HUES48 (cell line): Measurements from ENCODE around the gene GRXCR1.

Experiments used
- H3K27ac ChIP-seq: one replicate; pipeline ENCODE4 v1.7.0; 2013; ENCODE audit warnings: low read depth, low read length, inconsistent platforms
- H3K27me3 ChIP-seq: 2 replicates; pipeline ENCODE4 v1.6.1; 2013; ENCODE audit warnings: mild to moderate bottlenecking, low read length; ENCODE audit not compliant: control insufficient read depth, insufficient read depth
- H3K36me3 ChIP-seq: 2 replicates; pipeline ENCODE4 v1.6.1; 2013; ENCODE audit warnings: low read length; ENCODE audit not compliant: control insufficient read depth, insufficient read depth
- H3K4me1 ChIP-seq: 2 replicates; pipeline ENCODE4 v1.6.1; 2013; ENCODE audit warnings: mild to moderate bottlenecking, low read length; ENCODE audit not compliant: control insufficient read depth, insufficient read depth
- H3K4me3 ChIP-seq: 2 replicates; pipeline ENCODE4 v1.5.1; 2013; ENCODE audit warnings: mild to moderate bottlenecking, low read depth, low read length
- H3K9ac ChIP-seq: 2 replicates; pipeline ENCODE4 v1.6.1; 2013; ENCODE audit warnings: mild to moderate bottlenecking, low read depth, low read length, moderate library complexity
- H3K9me3 ChIP-seq: 2 replicates; pipeline ENCODE4 v1.6.1; 2013; ENCODE audit warnings: low read length; ENCODE audit not compliant: control insufficient read depth, insufficient read depth

GRXCR1 gene

DNA sequence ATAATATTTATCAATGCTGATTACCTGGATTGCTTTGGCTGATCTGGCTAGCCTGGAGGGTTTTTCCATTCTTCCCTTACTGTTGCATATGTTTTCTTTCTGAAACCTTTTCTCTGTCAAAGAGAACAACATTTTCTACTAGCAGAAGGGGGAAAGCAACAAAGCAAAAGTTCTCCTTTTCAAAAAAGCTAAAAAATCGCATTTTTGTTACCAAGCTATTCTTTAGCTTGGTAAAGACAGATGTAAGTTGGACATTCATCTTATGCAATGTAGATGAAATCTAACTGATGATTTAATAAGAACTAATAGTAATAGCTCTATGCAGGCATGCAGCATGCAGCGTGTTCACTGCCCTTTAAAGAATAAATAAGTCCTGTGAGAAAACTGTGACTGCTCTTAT, at the start of gene GRXCR1:
Gene GRXCR1, plus strand, starts transcription at position 301 of the 400 bp plus-strand sequence. CDS start 554 bp downstream, outside the sequence.
- no peak within 1 kb of the TSS for H3K27ac ChIP-seq
- no peaks in the 10 kb centered on the region for H3K36me3 ChIP-seq
- H3K27me3 ChIP-seq: no peaks in the 10 kb centered on the region

DNA sequence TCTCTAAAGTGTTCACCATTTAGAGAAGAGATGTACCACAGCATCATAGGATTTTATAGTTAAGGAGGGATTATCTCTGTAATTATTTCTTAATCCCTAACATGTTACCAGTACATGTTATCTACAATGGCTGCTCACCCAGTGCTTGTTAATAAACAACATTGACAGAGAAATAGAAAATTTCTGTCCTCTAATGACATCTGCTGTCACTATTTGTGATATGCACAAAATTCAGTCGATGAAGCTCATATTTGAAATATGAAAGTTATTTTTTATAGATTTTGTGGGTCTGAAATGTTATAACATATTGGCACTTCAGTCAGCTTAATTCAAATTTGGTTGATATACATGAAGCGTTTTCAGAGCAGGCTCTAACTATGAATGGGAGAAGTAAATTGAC, 48.8 kb upstream of the GRXCR1 start:
- Histone ChIP-seq H3K27me3 (no peaks in the 10 kb centered on the region), H3K4me1 (no peaks in the 10 kb centered on the region), H3K9ac (no peak overlapping the region), H3K27ac (no peak overlapping the region), H3K9me3 (no peaks in the 10 kb centered on the region), H3K36me3 (no peaks in the 10 kb centered on the region), H3K4me3 (no peak overlapping the region)

More for the DNA sequence above, at the start of gene GRXCR1:
- no peaks in the 10 kb centered on the region for H3K9me3 ChIP-seq
- H3K9ac ChIP-seq: no peak within 1 kb of the TSS
- H3K4me1 ChIP-seq: no peaks in the 10 kb centered on the region
- H3K4me3 ChIP-seq: no peak within 1 kb of the TSS

DNA sequence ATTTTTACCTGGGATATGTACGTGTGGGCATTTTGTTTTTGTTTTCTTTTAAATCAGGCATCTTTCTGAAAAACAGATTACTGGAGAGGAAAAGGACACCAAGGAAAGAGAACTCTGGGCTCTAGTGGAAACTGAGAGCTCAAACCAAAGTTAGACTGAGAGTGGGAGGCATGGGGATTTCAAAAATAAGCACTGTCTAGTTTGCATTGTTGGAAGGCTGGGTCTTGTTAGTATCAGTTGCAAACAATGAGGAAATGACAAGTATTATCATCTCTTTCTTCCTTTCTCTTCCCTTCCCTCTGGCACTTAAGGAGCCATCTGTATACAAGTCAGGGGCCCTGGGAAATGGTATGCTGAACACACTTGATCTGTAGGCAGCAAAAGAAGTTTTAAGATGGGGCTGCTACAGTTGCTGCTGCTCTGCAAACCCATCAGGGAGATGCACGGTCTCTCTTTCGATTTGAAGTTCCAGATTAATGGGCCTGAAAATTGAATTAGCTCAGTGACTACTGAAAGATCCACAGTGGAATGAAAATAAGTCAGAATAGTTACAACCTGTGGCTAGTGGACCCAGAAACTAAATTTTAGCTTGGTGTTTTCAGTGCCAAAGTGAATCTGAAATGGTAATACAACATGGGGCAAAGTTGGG, 48.0 kb upstream of the GRXCR1 start:
- Histone ChIP-seq H3K27ac (no peak overlapping the region), H3K9me3 (no peaks in the 10 kb centered on the region), H3K4me1 (no peaks in the 10 kb centered on the region), H3K27me3 (no peaks in the 10 kb centered on the region), H3K9ac (no peak overlapping the region), H3K36me3 (no peaks in the 10 kb centered on the region), H3K4me3 (no peak overlapping the region)

DNA sequence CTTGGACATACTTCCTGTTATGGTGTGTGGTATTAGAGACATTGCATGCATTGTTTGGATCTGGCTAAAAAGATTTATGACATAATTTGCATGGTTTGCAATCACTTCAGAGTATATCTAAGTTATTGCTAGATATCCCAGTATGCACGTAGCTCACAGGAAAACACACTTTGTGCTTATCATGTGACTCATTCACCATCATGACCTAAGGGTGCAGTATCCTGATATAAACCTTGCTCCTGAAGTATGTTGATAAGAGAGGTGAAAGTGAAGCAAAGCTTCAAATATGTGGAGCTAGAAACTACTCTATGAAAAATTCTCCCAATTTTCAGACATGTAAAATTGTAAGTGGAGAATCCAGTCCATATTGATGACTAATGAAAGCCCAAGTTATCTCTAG, 46.9 kb upstream of the GRXCR1 start:
- no peaks in the 10 kb centered on the region for H3K27me3 ChIP-seq
- no peaks in the 10 kb centered on the region for H3K36me3 ChIP-seq
- no peak overlapping the region for H3K27ac ChIP-seq
- H3K4me3 ChIP-seq: no peak overlapping the region
- no peaks in the 10 kb centered on the region for H3K4me1 ChIP-seq
- no peak overlapping the region for H3K9ac ChIP-seq
- no peaks in the 10 kb centered on the region for H3K9me3 ChIP-seq

DNA sequence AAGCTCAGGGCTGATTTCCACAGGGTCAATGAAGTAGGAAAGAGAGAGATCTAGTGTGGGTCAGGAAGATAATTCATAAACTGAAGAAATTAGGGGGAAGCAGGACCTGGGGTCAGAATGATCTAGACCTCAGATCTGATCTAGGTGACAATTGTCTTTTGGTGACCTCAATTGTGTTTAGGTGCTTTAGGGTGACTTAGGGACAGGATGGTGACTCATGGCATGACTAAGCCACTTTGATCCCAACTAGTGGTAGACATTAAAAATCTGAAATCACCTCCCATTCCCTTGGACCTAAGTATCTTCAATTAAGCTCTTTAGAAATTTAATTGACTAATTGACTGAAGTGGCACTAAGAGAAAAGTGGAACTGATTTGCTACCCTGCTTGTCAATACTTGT, 36.7 kb upstream of the GRXCR1 start:
- H3K36me3 ChIP-seq: no peaks in the 10 kb centered on the region
- no peaks in the 10 kb centered on the region for H3K9me3 ChIP-seq
- H3K4me1 ChIP-seq: no peaks in the 10 kb centered on the region
- H3K4me3 ChIP-seq: no peak overlapping the region
- no peaks in the 10 kb centered on the region for H3K27me3 ChIP-seq
- no peak overlapping the region for H3K9ac ChIP-seq
- H3K27ac ChIP-seq: no peak overlapping the region

DNA sequence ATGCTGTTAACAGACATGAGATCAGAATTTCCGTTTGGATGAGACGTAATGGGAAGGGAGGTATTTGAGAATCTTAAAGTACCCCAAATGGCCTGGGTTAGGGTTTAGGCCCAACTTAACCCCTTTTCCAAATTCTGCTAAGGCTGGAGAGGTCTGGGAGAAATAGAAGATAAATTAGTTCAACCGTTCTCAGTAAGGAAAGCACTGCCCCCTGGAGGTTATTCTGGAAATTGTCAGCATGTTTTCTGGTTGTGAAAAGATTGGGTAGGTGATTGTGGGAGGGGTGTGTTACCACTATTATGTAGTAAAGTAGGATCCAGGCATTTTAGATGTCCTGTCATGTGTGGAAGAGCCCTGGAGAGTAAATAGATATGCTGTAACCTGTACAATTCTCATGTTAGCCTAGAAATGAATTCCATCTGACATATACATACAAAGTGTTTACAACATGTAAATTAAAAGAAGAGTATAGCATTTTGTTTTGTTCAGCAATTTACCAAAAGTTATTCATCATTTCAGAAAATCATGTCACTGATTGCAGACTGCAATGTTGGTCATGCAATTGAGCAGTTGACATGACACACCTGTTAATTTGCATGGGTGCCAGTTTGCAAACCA, 26.8 kb upstream of the GRXCR1 start:
- Histone ChIP-seq H3K36me3 (no peaks in the 10 kb centered on the region), H3K9ac (no peak overlapping the region), H3K4me3 (no peak overlapping the region), H3K4me1 (no peaks in the 10 kb centered on the region), H3K27me3 (no peaks in the 10 kb centered on the region), H3K9me3 (no peaks in the 10 kb centered on the region), H3K27ac (no peak overlapping the region)

DNA sequence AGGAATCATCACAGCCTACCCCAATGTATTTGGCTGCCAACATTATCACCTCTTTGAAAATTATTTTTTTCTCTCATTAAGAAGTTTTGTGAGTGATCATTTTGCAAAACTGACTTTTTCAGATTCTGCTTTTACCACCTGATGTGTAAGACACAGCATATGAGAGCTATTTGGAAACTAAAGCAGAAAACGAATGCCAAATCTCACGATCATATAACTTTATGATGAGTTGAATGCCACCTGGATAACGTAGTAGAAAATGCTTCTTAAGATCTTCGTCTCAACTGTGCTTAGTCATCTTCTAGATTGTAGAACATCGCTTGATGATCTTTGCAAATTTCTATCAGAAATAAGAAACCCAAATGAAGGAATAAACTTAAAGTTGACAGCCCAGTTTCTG, 21.3 kb upstream of the GRXCR1 start:
- no peaks in the 10 kb centered on the region for H3K36me3 ChIP-seq
- no peak overlapping the region for H3K9ac ChIP-seq
- H3K9me3 ChIP-seq: no peaks in the 10 kb centered on the region
- no peak overlapping the region for H3K27ac ChIP-seq
- H3K4me1 ChIP-seq: no peaks in the 10 kb centered on the region
- H3K4me3 ChIP-seq: no peak overlapping the region
- no peaks in the 10 kb centered on the region for H3K27me3 ChIP-seq

DNA sequence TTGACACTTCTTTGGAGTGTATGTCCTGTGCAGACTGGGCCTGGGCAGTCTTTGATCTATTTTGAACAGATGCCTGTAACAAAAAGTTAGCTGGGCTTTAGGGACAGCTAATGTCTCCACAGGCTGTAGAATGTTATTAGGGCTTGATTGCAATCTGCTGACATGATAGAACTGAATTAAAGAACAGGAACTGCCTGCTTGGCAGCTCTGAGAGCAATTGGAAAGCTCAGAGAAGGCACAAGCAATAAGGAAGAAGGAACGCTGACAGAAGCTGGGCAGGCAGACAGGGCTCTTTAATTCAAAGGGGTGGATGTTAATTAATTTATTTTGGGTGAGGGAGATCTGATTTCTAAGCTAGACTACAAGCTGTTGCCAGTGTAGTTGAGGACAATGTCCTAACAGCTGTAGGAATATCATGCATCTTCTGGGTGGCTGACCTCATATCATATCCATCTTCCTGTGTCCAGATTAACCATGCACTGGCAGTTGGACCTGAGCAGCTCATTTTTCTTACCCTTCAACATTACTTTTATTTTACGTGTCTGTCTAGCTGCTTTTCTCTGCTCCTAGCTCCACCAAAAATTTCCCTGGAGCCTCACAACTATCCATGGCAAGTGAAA, 20.7 kb upstream of the GRXCR1 start:
- no peaks in the 10 kb centered on the region for H3K9me3 ChIP-seq
- H3K4me1 ChIP-seq: no peaks in the 10 kb centered on the region
- no peak overlapping the region for H3K27ac ChIP-seq
- H3K4me3 ChIP-seq: no peak overlapping the region
- H3K9ac ChIP-seq: no peak overlapping the region
- H3K36me3 ChIP-seq: no peaks in the 10 kb centered on the region
- H3K27me3 ChIP-seq: no peaks in the 10 kb centered on the region

DNA sequence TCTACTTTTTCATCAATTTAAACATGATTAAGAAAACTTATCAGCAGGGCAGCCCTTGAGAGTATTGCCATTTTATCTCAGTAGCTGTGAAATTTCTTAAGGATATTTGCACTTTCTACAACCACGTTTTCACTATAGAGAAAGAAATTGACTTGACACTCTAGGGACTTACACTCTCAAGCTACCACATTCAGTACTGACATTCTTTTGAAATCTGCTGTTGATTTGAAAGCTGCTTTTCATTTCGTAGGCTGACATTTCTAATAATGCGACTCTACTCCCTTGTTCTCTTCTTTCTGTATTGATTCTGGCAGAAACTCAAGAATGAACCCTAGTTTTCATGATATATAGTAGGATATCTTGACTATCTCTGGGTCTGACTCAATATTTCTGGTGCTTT, 13.7 kb upstream of the GRXCR1 start:
- H3K4me3 ChIP-seq: no peak overlapping the region
- no peaks in the 10 kb centered on the region for H3K9me3 ChIP-seq
- H3K4me1 ChIP-seq: no peaks in the 10 kb centered on the region
- no peak overlapping the region for H3K9ac ChIP-seq
- H3K27me3 ChIP-seq: no peaks in the 10 kb centered on the region
- no peak overlapping the region for H3K27ac ChIP-seq
- no peaks in the 10 kb centered on the region for H3K36me3 ChIP-seq

DNA sequence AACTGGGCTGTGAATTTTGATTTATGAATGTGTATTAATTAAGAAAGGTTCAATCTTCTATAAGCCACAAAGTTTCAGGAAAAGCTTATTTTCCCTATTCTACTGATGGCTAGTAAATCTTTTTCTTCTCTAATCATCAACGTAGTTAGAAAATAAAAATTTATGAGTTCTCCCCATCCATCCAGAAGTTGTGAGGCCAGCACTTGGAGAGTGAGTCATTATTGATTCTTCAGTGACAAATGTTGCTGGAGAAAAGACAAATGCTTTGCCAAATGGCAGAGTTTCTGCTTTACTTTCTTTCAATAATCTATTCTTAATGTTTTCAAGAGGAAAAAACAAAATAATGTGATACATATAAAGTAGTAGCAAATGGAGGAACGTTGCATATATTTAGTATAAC, 11.3 kb upstream of the GRXCR1 start:
- no peaks in the 10 kb centered on the region for H3K36me3 ChIP-seq
- no peaks in the 10 kb centered on the region for H3K27me3 ChIP-seq
- no peak overlapping the region for H3K27ac ChIP-seq
- H3K9me3 ChIP-seq: no peaks in the 10 kb centered on the region
- no peak overlapping the region for H3K4me3 ChIP-seq
- H3K9ac ChIP-seq: no peak overlapping the region
- no peaks in the 10 kb centered on the region for H3K4me1 ChIP-seq

DNA sequence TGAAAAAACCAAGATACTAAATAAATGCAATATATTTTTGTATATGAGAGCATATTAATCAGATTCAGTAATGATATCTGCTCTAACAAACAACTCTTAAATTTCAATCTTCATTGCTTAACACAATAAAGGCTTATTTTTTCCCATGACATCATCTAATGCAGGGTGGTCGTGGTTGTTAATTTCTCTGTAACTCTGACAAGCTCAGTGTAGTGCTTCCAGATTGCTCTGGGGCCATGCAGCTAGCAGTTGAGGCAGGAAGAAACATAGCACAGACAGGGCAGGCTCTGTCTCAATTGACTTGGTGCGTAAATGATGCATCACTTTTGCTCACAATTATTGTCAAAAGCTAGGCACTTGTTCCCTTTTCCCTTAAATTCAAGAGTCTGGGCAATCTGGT, 869 bp upstream of the GRXCR1 start:
- no peaks in the 10 kb centered on the region for H3K4me1 ChIP-seq

More for the DNA sequence above, 869 bp upstream of the GRXCR1 start:
- H3K27me3 ChIP-seq: no peaks in the 10 kb centered on the region
- H3K4me3 ChIP-seq: no peak overlapping the region
- no peak overlapping the region for H3K9ac ChIP-seq
- H3K9me3 ChIP-seq: no peaks in the 10 kb centered on the region
- no peaks in the 10 kb centered on the region for H3K36me3 ChIP-seq
- no peak overlapping the region for H3K27ac ChIP-seq
